NCI-H2196 (cell line): ENCODE results near the gene DDX20.

Experiments
- DNase-seq: peaks from one replicate; lab custom pipeline; 2025; ENCODE audit not compliant: unreplicated experiment; lab: John Stamatoyannopoulos, UW

The DDX20 gene

GRCh38 chr1:111747282-111747734 is 8.4 kb upstream of the DDX20 start:
- peak; percentile 53 for DNase-seq

GRCh38 chr1:111747947-111748346 is 7.8 kb upstream of the DDX20 start:
- no peak for DNase-seq

GRCh38 chr1:111749628-111750027 is 6.1 kb upstream of the DDX20 start:
- no peak for DNase-seq

GRCh38 chr1:111750856-111751255 is 4.8 kb upstream of the DDX20 start:
- DNase-seq = no peak

GRCh38 chr1:111751906-111752575 is 3.7 kb upstream of the DDX20 start:
- DNase-seq = no peak

- peak; percentile 43 for DNase-seq
Observed at GRCh38 chr1:111754984-111755330, 744 bp upstream of the DDX20 start.

GRCh38 chr1:111756124-111756513 is 418 bp downstream of the DDX20 start:
- DNase-seq = no peak

- no peak for DNase-seq
Observed at GRCh38 chr1:111758373-111758772, 2.7 kb downstream of the DDX20 start.

GRCh38 chr1:111761717-111762116 is 6.0 kb downstream of the DDX20 start:
- DNase-seq = no peak

GRCh38 chr1:111762332-111762731 is 6.6 kb downstream of the DDX20 start:
- DNase-seq = no peak

GRCh38 chr1:111768023-111768422 is 12.3 kb downstream of the DDX20 start:
- DNase-seq = peak; percentile 5

GRCh38 chr1:111768625-111769024 is 12.9 kb downstream of the DDX20 start:
- DNase-seq = no peak

- DNase-seq = peak; percentile 70
Observed at GRCh38 chr1:111769517-111770146, 13.9 kb downstream of the DDX20 start.

- DNase-seq = no peak
Observed at GRCh38 chr1:111770916-111771315, 15.2 kb downstream of the DDX20 start.

- no peak for DNase-seq
Observed at GRCh38 chr1:111775966-111776365, 20.3 kb downstream of the DDX20 start.

GRCh38 chr1:111776391-111776790 is 20.7 kb downstream of the DDX20 start:
- no peak for DNase-seq

- no peak for DNase-seq
Observed at GRCh38 chr1:111776861-111777260, 21.2 kb downstream of the DDX20 start.

GRCh38 chr1:111777301-111777700 is 21.6 kb downstream of the DDX20 start:
- no peak for DNase-seq

- DNase-seq = no peak
Observed at GRCh38 chr1:111778066-111778465, 22.4 kb downstream of the DDX20 start.

- DNase-seq = no peak
Observed at GRCh38 chr1:111778541-111779051, 22.9 kb downstream of the DDX20 start.

- DNase-seq = no peak
Observed at GRCh38 chr1:111779546-111779945, 23.8 kb downstream of the DDX20 start.

GRCh38 chr1:111784273-111784901 is 28.7 kb downstream of the DDX20 start:
- no peak for DNase-seq
